HCT116 (cell line): ENCODE measurements around the gene FAM168A. TPM values are rescaled to one million over a fixed set of nuclear protein-coding genes. Genes with fewer than 3 reads are reported as not detected.
"Not testable (repeated sequence)": the region's sequence is repeated elsewhere in the genome, so short reads cannot be mapped to it uniquely, and the experiment has no call there.

Source experiments
- ATAC-seq: fragments of 200-7000 bp; cut with Tn5 transposase; 2 replicates; pipeline ENCODE4 v1.9.1; 2020; ENCODE audit warnings: mild to moderate bottlenecking, moderate library complexity
- BruUV-seq: library from RNA; stranded (reverse); fragments of 400-500 nt; replicated peaks from 2 replicates; lab custom pipeline; 2021; lab: Mats Ljungman, UMichigan
- CTCF ChIA-PET: fragments of 300-600 bp; sonication (Branson Sonifier 250); formaldehyde crosslinking; loops from one replicate; lab custom pipeline; 2021; ENCODE audit warnings: antibody characterized with exemption; lab: Charles Lee
- POLR2A ChIA-PET: fragments of 300-600, 350-600 bp; sonication (Branson Sonifier 250); formaldehyde crosslinking; loops from one replicate; lab custom pipeline; 2021; ENCODE audit warnings: antibody characterized with exemption; lab: Charles Lee
- RAD21 ChIA-PET, 2 experiments: fragments of 300-600 bp; sonication (Branson Sonifier 250); formaldehyde crosslinking; loops; one replicate each; lab custom pipeline; 2023; ENCODE audit warnings: low total read pairs in 2 of 2; ENCODE audit not compliant: uncharacterized antibody in 2 of 2, unreplicated experiment in 2 of 2, low non-redundant PET in 1 of 2; lab: Charles Lee
- DNase-seq: peaks from one replicate; pipeline ENCODE4 v3.0.0-alpha.2; 2010; ENCODE audit warnings: low read depth, low spot score
- H2AFZ ChIP-seq: fragments of 200-600 bp; shearing (Covaris generic), sonication (generic); 2 replicates; pipeline ENCODE4 v1.6.1; 2017; ENCODE audit warnings: low read depth, mixed run types, mixed read lengths, antibody characterized with exemption, low read length; ENCODE audit not compliant: poor library complexity, severe bottlenecking
- H3K27ac ChIP-seq: 2 replicates; pipeline ENCODE4 v1.5.1; 2012; ENCODE audit warnings: low read depth, low read length
- H3K27me3 ChIP-seq: fragments of 200-600 bp; sonication (generic); 2 replicates; pipeline ENCODE4 v1.6.1; 2016; ENCODE audit warnings: mixed run types, low read length, mixed read lengths; ENCODE audit not compliant: insufficient read depth
- H3K36me3 ChIP-seq, 2 experiments: fragments of 200-500 bp in 1 of 2; fragments of 200-600 bp in 1 of 2; sonication (Bioruptor generic) in 1 of 2; sonication (generic) in 1 of 2; 2 replicates each; pipeline versions ENCODE4 v1.5.1 to v1.6.1; 2014 to 2016; ENCODE audit warnings: low read length in 2 of 2, inconsistent platforms in 1 of 2, mixed read lengths in 1 of 2, mixed run types in 1 of 2; ENCODE audit not compliant: insufficient read depth in 2 of 2, control insufficient read depth in 1 of 2
- H3K4me1 ChIP-seq, 2 experiments: fragments of 200-600 bp in 1 of 2; sonication (generic) in 1 of 2; 2 replicates each; pipeline versions ENCODE4 v1.5.1 to v1.6.1; 2012 to 2017; ENCODE audit warnings: low read length in 2 of 2, inconsistent platforms in 1 of 2, mild to moderate bottlenecking in 1 of 2, mixed read lengths in 1 of 2, mixed run types in 1 of 2, moderate library complexity in 1 of 2; ENCODE audit not compliant: insufficient read depth in 2 of 2, control insufficient read depth in 1 of 2
- H3K4me2 ChIP-seq: fragments of 200-600 bp; sonication (generic); 2 replicates; pipeline ENCODE4 v1.6.1; 2017; ENCODE audit warnings: mixed run types, low read length, mixed read lengths
- H3K4me3 ChIP-seq, 2 experiments: fragments of 200-600 bp in 1 of 2; sonication (generic) in 1 of 2; replicated peaks in 1 of 2; 2 replicates each; pipeline ENCODE4 v1.5.1; 2011 to 2016; ENCODE audit warnings: low read length in 2 of 2, control low read depth in 1 of 2, low read depth in 1 of 2, mild to moderate bottlenecking in 1 of 2, mixed read lengths in 1 of 2, mixed run types in 1 of 2
- H3K79me2 ChIP-seq: fragments of 200-600 bp; sonication (generic); 2 replicates; pipeline ENCODE4 v1.6.1; 2017; ENCODE audit warnings: mild to moderate bottlenecking, mixed run types, low read length, moderate library complexity, mixed read lengths; ENCODE audit not compliant: insufficient read depth
- H3K9ac ChIP-seq: fragments of 200-600 bp; sonication (generic); 2 replicates; pipeline ENCODE4 v1.6.1; 2016; ENCODE audit warnings: low read length, mixed read lengths
- H3K9me2 ChIP-seq: fragments of 200-600 bp; sonication (generic), shearing (Covaris generic); 2 replicates; pipeline ENCODE4 v1.6.1; 2017; ENCODE audit warnings: mixed run types, mild to moderate bottlenecking, moderate library complexity; ENCODE audit not compliant: insufficient read depth
- H3K9me3 ChIP-seq, 2 experiments: fragments of 200-500 bp in 1 of 2; fragments of 200-600 bp in 1 of 2; sonication (Bioruptor generic) in 1 of 2; sonication (generic) in 1 of 2; 2 replicates each; pipeline ENCODE4 v1.6.1; 2014 to 2017; ENCODE audit warnings: low read length in 2 of 2, mixed read lengths in 2 of 2, inconsistent platforms in 1 of 2, low read depth in 1 of 2, mild to moderate bottlenecking in 1 of 2, mixed run types in 1 of 2, moderate library complexity in 1 of 2; ENCODE audit not compliant: control insufficient read depth in 1 of 2, insufficient read depth in 1 of 2
- H4K20me1 ChIP-seq: fragments of 200-600 bp; sonication (generic), shearing (Covaris generic); 2 replicates; pipeline ENCODE4 v1.6.1; 2017; ENCODE audit warnings: mixed run types, mild to moderate bottlenecking, moderate library complexity; ENCODE audit not compliant: insufficient read depth
- CBX3 ChIP-seq: IDR thresholded peaks from 2 replicates; pipeline ENCODE4 v1.6.1; 2012; ENCODE audit warnings: low read depth
- CTCF ChIP-seq, 3 experiments: fragments of 200-600 bp in 1 of 3; sonication (generic) in 1 of 3; IDR thresholded peaks in 2 of 3; conservative IDR thresholded peaks in 1 of 3; 2 replicates each; pipeline ENCODE4 v1.5.1; 2012 to 2017; ENCODE audit warnings: low read depth in 2 of 3, low read length in 2 of 3, antibody characterized with exemption in 1 of 3, borderline replicate concordance in 1 of 3, control low read depth in 1 of 3, mild to moderate bottlenecking in 1 of 3, mixed read lengths in 1 of 3, mixed run types in 1 of 3, moderate library complexity in 1 of 3; ENCODE audit not compliant: insufficient read depth in 1 of 3
- EGR1 ChIP-seq: IDR thresholded peaks from 2 replicates; pipeline ENCODE4 v1.6.1; 2012; ENCODE audit warnings: low read depth
- JUND ChIP-seq: IDR thresholded peaks from 2 replicates; pipeline ENCODE4 v1.6.1; 2012
- POLR2AphosphoS5 ChIP-seq: IDR thresholded peaks from 2 replicates; pipeline ENCODE4 v1.6.1; 2011; ENCODE audit warnings: mild to moderate bottlenecking, low read depth, low read length, moderate library complexity
- RAD21 ChIP-seq: IDR thresholded peaks from 2 replicates; pipeline ENCODE4 v1.6.1; 2012; ENCODE audit warnings: low read depth, mild to moderate bottlenecking
- SRF ChIP-seq: IDR thresholded peaks from 2 replicates; pipeline ENCODE4 v1.6.1; 2012; ENCODE audit warnings: low read depth
- intact Hi-C: fragments of 100-400 bp; cut with micrococcal nuclease; formaldehyde crosslinking; loops from 2 replicates; pipeline ENCODE4 v1.10.0; 2022
- total RNA-seq: library from RNA; stranded (reverse); gene quantifications from one replicate; pipeline ENCODE4 v1.2.1, GENCODE V29; 2021; ENCODE audit not compliant: unreplicated experiment
- TF ChIP-seq, protein P1 (sequence below): IDR thresholded peaks from 2 replicates; pipeline ENCODE4 v1.6.1; 2012

FAM168A gene
- total RNA-seq, 1 experiment from 2014 or later, result 31.5 TPM

DNA sequence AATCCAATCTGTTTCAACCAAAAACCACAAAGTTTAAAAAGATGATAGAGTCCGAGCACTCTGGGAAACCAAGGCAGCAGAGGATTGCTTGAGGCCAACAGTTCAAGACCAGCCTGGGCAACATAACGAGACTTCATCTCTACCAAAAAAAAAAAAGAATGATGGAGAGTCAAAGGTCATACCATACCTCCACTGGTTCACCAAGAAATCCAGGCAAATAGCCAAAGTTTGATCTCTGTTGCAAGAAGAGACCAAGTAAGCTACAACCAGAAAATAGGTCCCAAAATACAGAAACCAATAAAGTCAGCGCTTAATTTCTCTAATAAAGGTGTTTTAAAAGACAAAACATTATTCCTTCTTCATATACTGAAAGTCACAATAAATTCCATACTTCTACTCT is 13.1 kb downstream of the FAM168A start (continued):
- TF ChIP-seq CBX3 (no peak), CTCF (IDR thresholded peaks at IDR 0.05 in 2 of 3, conservative IDR thresholded peaks at IDR 0.05 in 1 of 3; ENCODE audit: borderline replicate concordance in 1 of 3, insufficient read depth in 1 of 3, low read depth in 2 of 3, low read length in 2 of 3) (no peak), POLR2AphosphoS5 (no peak)

GRCh38 chr11:73582653-73583052 is 15.3 kb downstream of the FAM168A start:
- BruUV-seq, result no TSS peak
- H3K9me2 ChIP-seq, result no peaks in the 10 kb centered on the region
- no peaks in the 10 kb centered on the region for H3K36me3 ChIP-seq
- no peak overlapping the region for H2AFZ ChIP-seq
- no peak overlapping the region for H3K4me3 ChIP-seq
- no peak overlapping the region for H3K4me2 ChIP-seq
- peaks cover 27% of the 10 kb centered on the region for H3K79me2 ChIP-seq
- intact Hi-C loops, result no loop called here
- H3K9ac ChIP-seq, result no peak overlapping the region
- H3K27ac ChIP-seq, result no peak overlapping the region
- H4K20me1 ChIP-seq, result no peaks in the 10 kb centered on the region
- ATAC-seq, result no peak
- H3K9me3 ChIP-seq, result no peaks in the 10 kb centered on the region
- RAD21 ChIA-PET, result no interaction called here
- H3K4me1 ChIP-seq, result 0 out of 4 replicates have a peak, but pooled peaks cover 0 to 3% of the 10 kb centered on the region in 2 experiments
- no peaks in the 10 kb centered on the region for H3K27me3 ChIP-seq
- CTCF ChIA-PET, result no interaction called here
- no peak for DNase-seq
- TF ChIP-seq EGR1 (no peak), JUND (no peak), RAD21 (no peak), SRF (no peak)
- TF ChIP-seq, protein P1, sequence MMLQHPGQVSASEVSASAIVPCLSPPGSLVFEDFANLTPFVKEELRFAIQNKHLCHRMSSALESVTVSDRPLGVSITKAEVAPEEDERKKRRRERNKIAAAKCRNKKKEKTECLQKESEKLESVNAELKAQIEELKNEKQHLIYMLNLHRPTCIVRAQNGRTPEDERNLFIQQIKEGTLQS, result no peak
- POLR2A ChIA-PET, result no interaction called here

DNA sequence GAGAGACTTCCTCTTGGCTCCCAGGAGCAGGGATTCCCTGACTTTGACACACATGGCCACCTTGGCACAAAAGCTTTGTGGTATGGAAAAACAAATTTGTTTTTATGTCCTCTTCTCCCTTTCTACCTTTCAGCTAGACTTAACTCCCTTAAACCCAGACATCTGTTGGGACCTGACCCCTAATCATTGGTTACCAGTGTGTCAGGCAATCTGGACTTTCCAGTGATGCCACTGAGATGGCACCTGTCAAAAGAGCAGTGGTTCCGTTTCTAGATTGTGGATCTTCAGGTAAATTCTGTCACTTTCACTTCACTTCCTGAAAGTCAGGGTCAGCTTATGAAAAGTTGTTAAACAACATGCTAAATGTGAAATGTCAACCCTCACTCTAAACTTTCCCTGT is 17.2 kb downstream of the FAM168A start:
- H3K9me2 ChIP-seq, RAD21 ChIA-PET, H2AFZ ChIP-seq, ATAC-seq, POLR2A ChIA-PET, H3K4me2 ChIP-seq, H3K9me3 ChIP-seq, H3K36me3 ChIP-seq, intact Hi-C loops, BruUV-seq, H3K27me3 ChIP-seq, DNase-seq, H3K4me3 ChIP-seq, H3K9ac ChIP-seq, H4K20me1 ChIP-seq, H3K4me1 ChIP-seq, H3K27ac ChIP-seq: not testable (repeated sequence)
- peaks cover 15% of the 10 kb centered on the region for H3K79me2 ChIP-seq
- CTCF ChIA-PET, result interaction anchor here (1.4 kb wide), 1 partner anchor 45 kb away, joined by 3 read pairs; no protein-coding TSS in a partner anchor
